SK-N-SH treated with all-trans-retinoic acid at 6 μM for 48 hours (cell line): Measurements from ENCODE around the gene HLCS.
A peak's percentile ranks its signal among the peaks of the same experiment; 100 is the strongest.

Experiments
- ATAC-seq: fragments of 200-7000 bp; cut with Tn5 transposase; 3 replicates; pipeline ENCODE4 v1.9.1; 2020; ENCODE audit warnings: mild to moderate bottlenecking, moderate library complexity
- ARNTL ChIP-seq: fragments of 450-650 bp; formaldehyde crosslinking; IDR thresholded peaks from 2 replicates; pipeline ENCODE4 v1.5.0; 2020; ENCODE audit warnings: low read depth, mild to moderate bottlenecking, moderate library complexity, borderline replicate concordance
- BACH2 ChIP-seq: fragments of 250-450 bp; sonication (Bioruptor Pico); IDR thresholded peaks from 2 replicates; pipeline ENCODE4 v1.9.0; 2021; ENCODE audit warnings: mild to moderate bottlenecking, borderline replicate concordance
- CSDC2 ChIP-seq: fragments of 250-450 bp; sonication (Bioruptor Pico); IDR thresholded peaks from 2 replicates; pipeline ENCODE4 v1.5.0; 2020; ENCODE audit warnings: mild to moderate bottlenecking, moderate library complexity
- ESRRG ChIP-seq: fragments of 250-450 bp; sonication (Bioruptor Pico); IDR thresholded peaks from 2 replicates; pipeline ENCODE4 v1.6.1; 2021; ENCODE audit warnings: mild to moderate bottlenecking
- GLIS3 ChIP-seq: fragments of 250-450 bp; sonication (Bioruptor Pico); IDR thresholded peaks from 2 replicates; pipeline ENCODE4 v1.5.0; 2020; ENCODE audit warnings: mild to moderate bottlenecking, moderate library complexity
- ISL1 ChIP-seq: fragments of 250-450 bp; sonication (Bioruptor Pico); IDR thresholded peaks from 2 replicates; pipeline ENCODE4 v2.1.2; 2022; ENCODE audit warnings: mild to moderate bottlenecking, moderate library complexity
- OSR1 ChIP-seq: fragments of 250-450 bp; sonication (Bioruptor Pico); IDR thresholded peaks from 2 replicates; pipeline ENCODE4 v1.8.0; 2022; ENCODE audit warnings: moderate library complexity, mild to moderate bottlenecking, inconsistent platforms
- PPARA ChIP-seq: fragments of 250-450 bp; sonication (Bioruptor Pico); IDR thresholded peaks from 2 replicates; pipeline ENCODE4 v1.5.0; 2020; ENCODE audit warnings: mild to moderate bottlenecking, borderline replicate concordance
- RARB ChIP-seq: fragments of 250-450 bp; sonication (Bioruptor Pico); IDR thresholded peaks from 2 replicates; pipeline ENCODE4 v1.8.0; 2021; ENCODE audit warnings: mild to moderate bottlenecking, moderate library complexity
- SNAI2 ChIP-seq: fragments of 250-450 bp; sonication (Bioruptor Pico); IDR thresholded peaks from 2 replicates; pipeline ENCODE4 v1.5.0; 2020; ENCODE audit warnings: mild to moderate bottlenecking, moderate library complexity
- TCF4 ChIP-seq: fragments of 250-450 bp; sonication (Bioruptor Pico); IDR thresholded peaks from 2 replicates; pipeline ENCODE4 v1.8.0; 2021; ENCODE audit warnings: mild to moderate bottlenecking, moderate library complexity, borderline replicate concordance
- TOX ChIP-seq: fragments of 250-450 bp; sonication (Bioruptor Pico); IDR thresholded peaks from 2 replicates; pipeline ENCODE4 v1.8.0; 2021; ENCODE audit warnings: mild to moderate bottlenecking, moderate library complexity, borderline replicate concordance
- ZC3H10 ChIP-seq: fragments of 250-450 bp; sonication (Bioruptor Pico); IDR thresholded peaks from 2 replicates; pipeline ENCODE4 v1.5.1; 2021; ENCODE audit warnings: mild to moderate bottlenecking, moderate library complexity
- ZFP3 ChIP-seq: fragments of 250-450 bp; sonication (Bioruptor Pico); IDR thresholded peaks from 2 replicates; pipeline ENCODE4 v1.5.0; 2020; ENCODE audit warnings: mild to moderate bottlenecking, moderate library complexity
- ZFP30 ChIP-seq: fragments of 450-650 bp; formaldehyde crosslinking; IDR thresholded peaks from 2 replicates; pipeline ENCODE4 v1.5.0; 2022; ENCODE audit warnings: mild to moderate bottlenecking, moderate library complexity
- ZNF70 ChIP-seq: fragments of 450-650 bp; formaldehyde crosslinking; IDR thresholded peaks from 2 replicates; pipeline ENCODE4 v1.5.0; 2020; ENCODE audit warnings: mild to moderate bottlenecking, moderate library complexity
- ZNF8 ChIP-seq: fragments of 450-650 bp; formaldehyde crosslinking; IDR thresholded peaks from 2 replicates; pipeline ENCODE4 v1.5.0; 2020; ENCODE audit warnings: mild to moderate bottlenecking, moderate library complexity
- TF ChIP-seq, protein P1 (sequence below): fragments of 250-450 bp; sonication (Bioruptor Pico); IDR thresholded peaks from 2 replicates; pipeline ENCODE4 v1.5.1; 2020; ENCODE audit warnings: low read depth, mild to moderate bottlenecking, moderate library complexity
- TF ChIP-seq, protein P2 (sequence below): fragments of 250-450 bp; sonication (Bioruptor Pico); IDR thresholded peaks from 2 replicates; pipeline ENCODE4 v1.5.0; 2020; ENCODE audit warnings: mild to moderate bottlenecking, moderate library complexity
- TF ChIP-seq, protein P3 (sequence below): fragments of 250-450 bp; sonication (Bioruptor Pico); IDR thresholded peaks from 2 replicates; pipeline ENCODE4 v1.8.0; 2021; ENCODE audit warnings: low read depth, mild to moderate bottlenecking, moderate library complexity, borderline replicate concordance
- TF ChIP-seq, protein P4 (sequence below): fragments of 250-450 bp; sonication (Bioruptor Pico); IDR thresholded peaks from 2 replicates; pipeline ENCODE4 v1.5.1; 2021; ENCODE audit warnings: mild to moderate bottlenecking, moderate library complexity
- TF ChIP-seq, protein P5 (sequence below): fragments of 250-450 bp; sonication (Bioruptor Pico); IDR thresholded peaks from 2 replicates; pipeline ENCODE4 v1.8.0; 2020; ENCODE audit warnings: mild to moderate bottlenecking, moderate library complexity, borderline replicate concordance

Gene HLCS

DNA sequence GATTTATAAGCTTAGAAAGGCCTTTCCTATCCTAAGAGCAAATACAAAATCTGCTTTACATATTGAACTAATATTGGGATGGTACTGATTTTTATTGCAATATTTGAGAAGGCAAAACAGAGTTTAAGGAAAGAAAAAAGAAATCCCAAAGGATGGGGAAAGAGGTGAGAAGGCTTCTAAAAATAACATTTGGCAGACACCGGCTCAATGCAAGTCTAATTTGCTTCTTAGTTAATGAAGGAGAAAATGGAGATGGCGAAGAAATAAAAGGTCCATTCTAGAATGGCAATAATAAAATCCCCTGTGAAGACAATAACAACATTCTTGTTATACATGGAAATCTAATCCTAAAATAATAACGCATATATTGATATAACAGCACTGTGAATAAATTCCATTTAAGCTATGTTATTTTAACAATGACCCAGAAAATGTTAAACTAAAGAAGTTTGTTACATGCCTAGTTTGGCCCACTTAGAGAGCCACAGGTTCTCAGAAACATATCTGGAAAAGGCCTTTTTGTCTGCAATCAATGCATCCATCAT is 117.7 kb downstream of the HLCS start:
- ATAC-seq, result no peak
- TF ChIP-seq ISL1 (CRISPR knock-in tag) (no peak), ESRRG (CRISPR knock-in tag) (no peak), ZFP30 (CRISPR knock-in tag) (no peak), ARNTL (CRISPR knock-in tag) (no peak), TCF4 (CRISPR knock-in tag) (no peak), RARB (no peak), CSDC2 (CRISPR knock-in tag) (no peak), OSR1 (CRISPR knock-in tag) (no peak), ZNF8 (CRISPR knock-in tag) (no peak), ZC3H10 (no peak), TOX (no peak), ZFP3 (no peak), GLIS3 (CRISPR knock-in tag) (no peak), ZNF70 (CRISPR knock-in tag) (no peak), BACH2 (no peak)
- TF ChIP-seq, protein P1, sequence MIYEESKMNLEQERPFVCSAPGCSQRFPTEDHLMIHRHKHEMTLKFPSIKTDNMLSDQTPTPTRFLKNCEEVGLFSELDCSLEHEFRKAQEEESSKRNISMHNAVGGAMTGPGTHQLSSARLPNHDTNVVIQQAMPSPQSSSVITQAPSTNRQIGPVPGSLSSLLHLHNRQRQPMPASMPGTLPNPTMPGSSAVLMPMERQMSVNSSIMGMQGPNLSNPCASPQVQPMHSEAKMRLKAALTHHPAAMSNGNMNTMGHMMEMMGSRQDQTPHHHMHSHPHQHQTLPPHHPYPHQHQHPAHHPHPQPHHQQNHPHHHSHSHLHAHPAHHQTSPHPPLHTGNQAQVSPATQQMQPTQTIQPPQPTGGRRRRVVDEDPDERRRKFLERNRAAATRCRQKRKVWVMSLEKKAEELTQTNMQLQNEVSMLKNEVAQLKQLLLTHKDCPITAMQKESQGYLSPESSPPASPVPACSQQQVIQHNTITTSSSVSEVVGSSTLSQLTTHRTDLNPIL (CRISPR knock-in tag), result no peak
- TF ChIP-seq, protein P2, sequence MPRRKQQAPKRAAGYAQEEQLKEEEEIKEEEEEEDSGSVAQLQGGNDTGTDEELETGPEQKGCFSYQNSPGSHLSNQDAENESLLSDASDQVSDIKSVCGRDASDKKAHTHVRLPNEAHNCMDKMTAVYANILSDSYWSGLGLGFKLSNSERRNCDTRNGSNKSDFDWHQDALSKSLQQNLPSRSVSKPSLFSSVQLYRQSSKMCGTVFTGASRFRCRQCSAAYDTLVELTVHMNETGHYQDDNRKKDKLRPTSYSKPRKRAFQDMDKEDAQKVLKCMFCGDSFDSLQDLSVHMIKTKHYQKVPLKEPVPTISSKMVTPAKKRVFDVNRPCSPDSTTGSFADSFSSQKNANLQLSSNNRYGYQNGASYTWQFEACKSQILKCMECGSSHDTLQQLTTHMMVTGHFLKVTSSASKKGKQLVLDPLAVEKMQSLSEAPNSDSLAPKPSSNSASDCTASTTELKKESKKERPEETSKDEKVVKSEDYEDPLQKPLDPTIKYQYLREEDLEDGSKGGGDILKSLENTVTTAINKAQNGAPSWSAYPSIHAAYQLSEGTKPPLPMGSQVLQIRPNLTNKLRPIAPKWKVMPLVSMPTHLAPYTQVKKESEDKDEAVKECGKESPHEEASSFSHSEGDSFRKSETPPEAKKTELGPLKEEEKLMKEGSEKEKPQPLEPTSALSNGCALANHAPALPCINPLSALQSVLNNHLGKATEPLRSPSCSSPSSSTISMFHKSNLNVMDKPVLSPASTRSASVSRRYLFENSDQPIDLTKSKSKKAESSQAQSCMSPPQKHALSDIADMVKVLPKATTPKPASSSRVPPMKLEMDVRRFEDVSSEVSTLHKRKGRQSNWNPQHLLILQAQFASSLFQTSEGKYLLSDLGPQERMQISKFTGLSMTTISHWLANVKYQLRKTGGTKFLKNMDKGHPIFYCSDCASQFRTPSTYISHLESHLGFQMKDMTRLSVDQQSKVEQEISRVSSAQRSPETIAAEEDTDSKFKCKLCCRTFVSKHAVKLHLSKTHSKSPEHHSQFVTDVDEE (CRISPR knock-in tag), result no peak
- TF ChIP-seq, protein P3, sequence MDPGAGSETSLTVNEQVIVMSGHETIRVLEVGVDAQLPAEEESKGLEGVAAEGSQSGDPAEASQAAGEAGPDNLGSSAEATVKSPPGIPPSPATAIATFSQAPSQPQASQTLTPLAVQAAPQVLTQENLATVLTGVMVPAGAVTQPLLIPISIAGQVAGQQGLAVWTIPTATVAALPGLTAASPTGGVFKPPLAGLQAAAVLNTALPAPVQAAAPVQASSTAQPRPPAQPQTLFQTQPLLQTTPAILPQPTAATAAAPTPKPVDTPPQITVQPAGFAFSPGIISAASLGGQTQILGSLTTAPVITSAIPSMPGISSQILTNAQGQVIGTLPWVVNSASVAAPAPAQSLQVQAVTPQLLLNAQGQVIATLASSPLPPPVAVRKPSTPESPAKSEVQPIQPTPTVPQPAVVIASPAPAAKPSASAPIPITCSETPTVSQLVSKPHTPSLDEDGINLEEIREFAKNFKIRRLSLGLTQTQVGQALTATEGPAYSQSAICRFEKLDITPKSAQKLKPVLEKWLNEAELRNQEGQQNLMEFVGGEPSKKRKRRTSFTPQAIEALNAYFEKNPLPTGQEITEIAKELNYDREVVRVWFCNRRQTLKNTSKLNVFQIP (CRISPR knock-in tag), result no peak
- TF ChIP-seq, protein P4, sequence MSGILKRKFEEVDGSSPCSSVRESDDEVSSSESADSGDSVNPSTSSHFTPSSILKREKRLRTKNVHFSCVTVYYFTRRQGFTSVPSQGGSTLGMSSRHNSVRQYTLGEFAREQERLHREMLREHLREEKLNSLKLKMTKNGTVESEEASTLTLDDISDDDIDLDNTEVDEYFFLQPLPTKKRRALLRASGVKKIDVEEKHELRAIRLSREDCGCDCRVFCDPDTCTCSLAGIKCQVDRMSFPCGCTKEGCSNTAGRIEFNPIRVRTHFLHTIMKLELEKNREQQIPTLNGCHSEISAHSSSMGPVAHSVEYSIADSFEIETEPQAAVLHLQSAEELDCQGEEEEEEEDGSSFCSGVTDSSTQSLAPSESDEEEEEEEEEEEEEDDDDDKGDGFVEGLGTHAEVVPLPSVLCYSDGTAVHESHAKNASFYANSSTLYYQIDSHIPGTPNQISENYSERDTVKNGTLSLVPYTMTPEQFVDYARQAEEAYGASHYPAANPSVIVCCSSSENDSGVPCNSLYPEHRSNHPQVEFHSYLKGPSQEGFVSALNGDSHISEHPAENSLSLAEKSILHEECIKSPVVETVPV (CRISPR knock-in tag), result no peak
- TF ChIP-seq, protein P5, sequence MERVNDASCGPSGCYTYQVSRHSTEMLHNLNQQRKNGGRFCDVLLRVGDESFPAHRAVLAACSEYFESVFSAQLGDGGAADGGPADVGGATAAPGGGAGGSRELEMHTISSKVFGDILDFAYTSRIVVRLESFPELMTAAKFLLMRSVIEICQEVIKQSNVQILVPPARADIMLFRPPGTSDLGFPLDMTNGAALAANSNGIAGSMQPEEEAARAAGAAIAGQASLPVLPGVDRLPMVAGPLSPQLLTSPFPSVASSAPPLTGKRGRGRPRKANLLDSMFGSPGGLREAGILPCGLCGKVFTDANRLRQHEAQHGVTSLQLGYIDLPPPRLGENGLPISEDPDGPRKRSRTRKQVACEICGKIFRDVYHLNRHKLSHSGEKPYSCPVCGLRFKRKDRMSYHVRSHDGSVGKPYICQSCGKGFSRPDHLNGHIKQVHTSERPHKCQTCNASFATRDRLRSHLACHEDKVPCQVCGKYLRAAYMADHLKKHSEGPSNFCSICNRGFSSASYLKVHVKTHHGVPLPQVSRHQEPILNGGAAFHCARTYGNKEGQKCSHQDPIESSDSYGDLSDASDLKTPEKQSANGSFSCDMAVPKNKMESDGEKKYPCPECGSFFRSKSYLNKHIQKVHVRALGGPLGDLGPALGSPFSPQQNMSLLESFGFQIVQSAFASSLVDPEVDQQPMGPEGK, result no peak

DNA sequence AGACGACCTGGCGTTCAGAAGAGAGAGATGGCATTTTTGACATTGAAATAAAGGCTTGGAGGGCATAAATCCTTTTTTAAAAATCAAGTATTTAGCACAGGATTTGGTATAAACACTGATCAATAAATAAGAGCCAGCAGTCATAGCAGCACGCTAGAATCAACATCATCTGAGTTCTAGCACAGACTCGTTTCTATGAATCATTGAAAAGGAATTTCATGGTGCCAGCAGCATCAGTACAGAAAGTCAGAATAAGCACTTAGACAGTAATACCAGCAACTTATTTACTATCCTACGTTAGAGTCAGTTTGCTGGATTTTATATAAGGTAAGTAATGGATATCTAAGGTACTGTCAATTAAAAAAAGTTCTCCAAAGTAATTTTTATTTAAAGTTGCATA is 119.3 kb downstream of the HLCS start:
- TF ChIP-seq PPARA (no peak), ARNTL (CRISPR knock-in tag) (no peak)
- TF ChIP-seq, all 23 proteins: peak for 0

DNA sequence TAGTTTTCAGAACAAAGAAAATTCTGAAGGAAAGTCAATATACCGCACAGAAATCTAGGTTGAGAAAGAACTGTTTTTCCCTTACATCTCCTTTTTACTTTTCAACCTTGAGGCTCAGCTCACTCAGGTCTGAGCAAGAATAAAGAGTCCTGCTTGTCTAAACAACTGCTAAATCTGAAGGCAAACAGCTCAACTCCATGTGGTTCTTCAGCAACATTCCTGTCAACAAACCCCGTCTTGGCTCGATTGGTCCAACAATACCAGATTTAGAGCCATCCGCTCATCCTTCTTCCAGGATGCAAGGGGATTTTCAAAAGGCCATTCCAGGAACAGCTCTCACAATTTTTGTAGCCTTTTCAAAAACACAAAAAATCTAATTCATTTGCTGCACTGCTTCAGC is 119.8 kb downstream of the HLCS start:
- ATAC-seq, result peak; percentile 14; the same call in 1 of the 3 replicates
- TF ChIP-seq TCF4 (CRISPR knock-in tag) (no peak), ESRRG (CRISPR knock-in tag) (no peak), OSR1 (CRISPR knock-in tag) (no peak), ZNF70 (CRISPR knock-in tag) (no peak), BACH2 (no peak), SNAI2 (CRISPR knock-in tag) (no peak), ISL1 (CRISPR knock-in tag) (no peak), ZNF8 (CRISPR knock-in tag) (no peak), PPARA (no peak), CSDC2 (CRISPR knock-in tag) (no peak), TOX (no peak), ARNTL (CRISPR knock-in tag) (no peak), ZFP3 (no peak), RARB (no peak)
- TF ChIP-seq, protein P3 (CRISPR knock-in tag), result no peak
- TF ChIP-seq, protein P4 (CRISPR knock-in tag), result no peak
- TF ChIP-seq, protein P5, result no peak

More for the DNA sequence above, 119.3 kb downstream of the HLCS start:
- peak; percentile 97 for ATAC-seq
